ENCODE measurements around the gene TRAPPC2L.

DNA sequence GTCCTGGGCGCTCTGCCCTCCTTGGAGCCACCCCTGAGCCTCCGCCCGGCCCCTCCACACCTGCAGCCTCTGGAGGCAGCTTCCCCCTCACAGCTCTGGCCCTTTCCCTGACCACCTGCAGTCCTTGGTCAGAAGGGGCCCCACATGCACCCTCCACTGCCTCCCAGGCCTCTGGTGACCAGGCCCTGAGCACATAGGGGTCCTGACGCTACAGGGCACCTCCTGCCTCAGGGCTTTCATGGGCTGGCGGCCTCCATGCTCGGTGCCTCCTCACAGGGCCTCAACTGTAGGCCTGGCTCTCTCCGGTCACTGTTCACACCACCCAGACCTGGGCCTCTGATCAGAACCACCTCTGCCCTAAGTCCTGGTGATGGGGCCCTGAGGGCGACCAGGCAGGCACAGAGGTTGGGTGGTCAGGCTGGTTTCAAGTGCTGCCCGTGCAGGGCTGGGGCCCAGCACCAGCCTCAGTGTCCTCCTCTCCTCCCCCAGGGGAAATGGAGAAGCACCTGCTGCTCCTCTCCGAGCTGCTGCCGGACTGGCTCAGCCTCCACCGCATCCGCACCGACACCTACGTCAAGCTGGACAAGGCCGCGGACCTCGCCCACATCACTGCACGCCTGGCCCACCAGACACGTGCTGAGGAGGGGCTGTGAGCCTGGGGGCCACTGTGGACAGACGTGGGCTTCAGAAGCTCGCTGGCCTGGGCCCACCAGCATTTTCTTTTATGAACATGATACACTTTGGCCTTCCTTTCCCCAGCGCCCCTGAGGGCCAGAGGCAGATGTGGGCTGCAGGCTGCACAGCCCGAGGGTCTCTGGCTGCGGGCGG lies 49.1 kb upstream of the TRAPPC2L start:
- TF ChIP-seq, protein P1, sequence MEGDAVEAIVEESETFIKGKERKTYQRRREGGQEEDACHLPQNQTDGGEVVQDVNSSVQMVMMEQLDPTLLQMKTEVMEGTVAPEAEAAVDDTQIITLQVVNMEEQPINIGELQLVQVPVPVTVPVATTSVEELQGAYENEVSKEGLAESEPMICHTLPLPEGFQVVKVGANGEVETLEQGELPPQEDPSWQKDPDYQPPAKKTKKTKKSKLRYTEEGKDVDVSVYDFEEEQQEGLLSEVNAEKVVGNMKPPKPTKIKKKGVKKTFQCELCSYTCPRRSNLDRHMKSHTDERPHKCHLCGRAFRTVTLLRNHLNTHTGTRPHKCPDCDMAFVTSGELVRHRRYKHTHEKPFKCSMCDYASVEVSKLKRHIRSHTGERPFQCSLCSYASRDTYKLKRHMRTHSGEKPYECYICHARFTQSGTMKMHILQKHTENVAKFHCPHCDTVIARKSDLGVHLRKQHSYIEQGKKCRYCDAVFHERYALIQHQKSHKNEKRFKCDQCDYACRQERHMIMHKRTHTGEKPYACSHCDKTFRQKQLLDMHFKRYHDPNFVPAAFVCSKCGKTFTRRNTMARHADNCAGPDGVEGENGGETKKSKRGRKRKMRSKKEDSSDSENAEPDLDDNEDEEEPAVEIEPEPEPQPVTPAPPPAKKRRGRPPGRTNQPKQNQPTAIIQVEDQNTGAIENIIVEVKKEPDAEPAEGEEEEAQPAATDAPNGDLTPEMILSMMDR (IDR thresholded peaks at IDR 0.05) = no peak
- TF ChIP-seq EZH2 (IDR thresholded peaks at IDR 0.05; ENCODE audit: borderline replicate concordance, insufficient read depth, low read depth, low read length, poor library complexity, severe bottlenecking) = no peak
